ENCODE results near the gene LSP1.
"Not testable (repeated sequence)": the region's sequence is repeated elsewhere in the genome, so short reads cannot be mapped to it uniquely, and the experiment has no call there.

Gene LSP1, protein sequence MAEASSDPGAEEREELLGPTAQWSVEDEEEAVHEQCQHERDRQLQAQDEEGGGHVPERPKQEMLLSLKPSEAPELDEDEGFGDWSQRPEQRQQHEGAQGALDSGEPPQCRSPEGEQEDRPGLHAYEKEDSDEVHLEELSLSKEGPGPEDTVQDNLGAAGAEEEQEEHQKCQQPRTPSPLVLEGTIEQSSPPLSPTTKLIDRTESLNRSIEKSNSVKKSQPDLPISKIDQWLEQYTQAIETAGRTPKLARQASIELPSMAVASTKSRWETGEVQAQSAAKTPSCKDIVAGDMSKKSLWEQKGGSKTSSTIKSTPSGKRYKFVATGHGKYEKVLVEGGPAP

DNA sequence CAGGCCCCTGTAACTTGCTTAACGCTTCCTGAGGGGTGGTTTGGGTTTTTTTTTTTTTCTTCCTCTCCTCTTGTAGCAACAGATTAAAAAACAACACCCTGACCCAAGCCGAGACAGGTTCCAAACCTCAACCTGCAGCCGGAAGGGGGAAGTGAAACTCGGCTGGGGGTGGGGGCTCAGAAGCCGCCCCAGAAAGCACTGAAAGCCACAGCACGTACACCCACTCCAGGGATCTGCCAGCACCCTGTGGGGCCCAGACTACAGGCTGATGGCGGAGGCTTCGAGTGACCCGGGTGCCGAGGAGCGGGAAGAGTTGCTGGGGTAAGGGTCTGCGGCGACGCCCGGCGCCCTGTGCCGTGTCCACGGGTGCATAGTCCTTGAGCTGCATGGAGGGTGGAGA lies at the start of gene LSP1:
LSP1 (plus strand) TSS at position 208 of the 400 bp plus-strand sequence; CDS start at position 269, 61 bp downstream.
- Histone ChIP-seq H3K27me3 (ENCODE audit: insufficient read depth, poor library complexity, severe bottlenecking) (no peaks in the 10 kb centered on the region), H3K4me3 (ENCODE audit: severe bottlenecking) (no peak within 1 kb of the TSS)
- no peak for DNase-seq (ENCODE audit: low spot score)

GRCh38 chr11:1803246-1803645 lies 49.6 kb upstream of the LSP1 start:
- TF ChIP-seq, protein P1, sequence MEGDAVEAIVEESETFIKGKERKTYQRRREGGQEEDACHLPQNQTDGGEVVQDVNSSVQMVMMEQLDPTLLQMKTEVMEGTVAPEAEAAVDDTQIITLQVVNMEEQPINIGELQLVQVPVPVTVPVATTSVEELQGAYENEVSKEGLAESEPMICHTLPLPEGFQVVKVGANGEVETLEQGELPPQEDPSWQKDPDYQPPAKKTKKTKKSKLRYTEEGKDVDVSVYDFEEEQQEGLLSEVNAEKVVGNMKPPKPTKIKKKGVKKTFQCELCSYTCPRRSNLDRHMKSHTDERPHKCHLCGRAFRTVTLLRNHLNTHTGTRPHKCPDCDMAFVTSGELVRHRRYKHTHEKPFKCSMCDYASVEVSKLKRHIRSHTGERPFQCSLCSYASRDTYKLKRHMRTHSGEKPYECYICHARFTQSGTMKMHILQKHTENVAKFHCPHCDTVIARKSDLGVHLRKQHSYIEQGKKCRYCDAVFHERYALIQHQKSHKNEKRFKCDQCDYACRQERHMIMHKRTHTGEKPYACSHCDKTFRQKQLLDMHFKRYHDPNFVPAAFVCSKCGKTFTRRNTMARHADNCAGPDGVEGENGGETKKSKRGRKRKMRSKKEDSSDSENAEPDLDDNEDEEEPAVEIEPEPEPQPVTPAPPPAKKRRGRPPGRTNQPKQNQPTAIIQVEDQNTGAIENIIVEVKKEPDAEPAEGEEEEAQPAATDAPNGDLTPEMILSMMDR (IDR thresholded peaks at IDR 0.05; ENCODE audit: poor library complexity, severe bottlenecking), result no peak
- H3K4me3 ChIP-seq (ENCODE audit: severe bottlenecking), result no peak overlapping the region
- H3K4me1 ChIP-seq (ENCODE audit: insufficient read depth, poor library complexity, severe bottlenecking), result no peaks in the 10 kb centered on the region
- H3K36me3 ChIP-seq (ENCODE audit: low read depth), result no peaks in the 10 kb centered on the region
- H3K9me3 ChIP-seq (ENCODE audit: severe bottlenecking), result no peaks in the 10 kb centered on the region
- no peak overlapping the region for H3K27ac ChIP-seq (ENCODE audit: poor library complexity, severe bottlenecking)
- H3K27me3 ChIP-seq (ENCODE audit: insufficient read depth, poor library complexity, severe bottlenecking), result no peaks in the 10 kb centered on the region
- no peak for ATAC-seq (ENCODE audit: low read depth)
- DNase-seq (ENCODE audit: low spot score), result no peak

More for the DNA sequence above, at the start of gene LSP1:
- no peak within 1 kb of the TSS for H3K27ac ChIP-seq (ENCODE audit: poor library complexity, severe bottlenecking)
- H3K36me3 ChIP-seq (ENCODE audit: low read depth), result no peaks in the 10 kb centered on the region
- H3K9me3 ChIP-seq (ENCODE audit: severe bottlenecking), result no peaks in the 10 kb centered on the region
- ATAC-seq (ENCODE audit: low read depth), result no peak
- TF ChIP-seq, protein P1 (IDR thresholded peaks at IDR 0.05; ENCODE audit: poor library complexity, severe bottlenecking), result no peak
- H3K4me1 ChIP-seq (ENCODE audit: insufficient read depth, poor library complexity, severe bottlenecking), result no peaks in the 10 kb centered on the region

- not testable (repeated sequence) for H3K27ac ChIP-seq (ENCODE audit: poor library complexity, severe bottlenecking); H3K27me3 ChIP-seq (ENCODE audit: insufficient read depth, poor library complexity, severe bottlenecking); H3K4me1 ChIP-seq (ENCODE audit: insufficient read depth, poor library complexity, severe bottlenecking); DNase-seq (ENCODE audit: low spot score); H3K9me3 ChIP-seq (ENCODE audit: severe bottlenecking); ATAC-seq (ENCODE audit: low read depth); H3K4me3 ChIP-seq (ENCODE audit: severe bottlenecking); H3K36me3 ChIP-seq (ENCODE audit: low read depth)
Observed at GRCh38 chr11:1803835-1804519, 48.9 kb upstream of the LSP1 start.

GRCh38 chr11:1805525-1805924 lies 47.4 kb upstream of the LSP1 start:
- TF ChIP-seq, protein P1 (IDR thresholded peaks at IDR 0.05; ENCODE audit: poor library complexity, severe bottlenecking), result no peak
- DNase-seq (ENCODE audit: low spot score) (no peak), ATAC-seq (ENCODE audit: low read depth) (no peak)
- Histone ChIP-seq H3K9me3 (ENCODE audit: severe bottlenecking) (no peaks in the 10 kb centered on the region), H3K27ac (ENCODE audit: poor library complexity, severe bottlenecking) (no peak overlapping the region), H3K4me1 (ENCODE audit: insufficient read depth, poor library complexity, severe bottlenecking) (no peaks in the 10 kb centered on the region), H3K4me3 (ENCODE audit: severe bottlenecking) (no peak overlapping the region), H3K27me3 (ENCODE audit: insufficient read depth, poor library complexity, severe bottlenecking) (no peaks in the 10 kb centered on the region), H3K36me3 (ENCODE audit: low read depth) (no peaks in the 10 kb centered on the region)

DNA sequence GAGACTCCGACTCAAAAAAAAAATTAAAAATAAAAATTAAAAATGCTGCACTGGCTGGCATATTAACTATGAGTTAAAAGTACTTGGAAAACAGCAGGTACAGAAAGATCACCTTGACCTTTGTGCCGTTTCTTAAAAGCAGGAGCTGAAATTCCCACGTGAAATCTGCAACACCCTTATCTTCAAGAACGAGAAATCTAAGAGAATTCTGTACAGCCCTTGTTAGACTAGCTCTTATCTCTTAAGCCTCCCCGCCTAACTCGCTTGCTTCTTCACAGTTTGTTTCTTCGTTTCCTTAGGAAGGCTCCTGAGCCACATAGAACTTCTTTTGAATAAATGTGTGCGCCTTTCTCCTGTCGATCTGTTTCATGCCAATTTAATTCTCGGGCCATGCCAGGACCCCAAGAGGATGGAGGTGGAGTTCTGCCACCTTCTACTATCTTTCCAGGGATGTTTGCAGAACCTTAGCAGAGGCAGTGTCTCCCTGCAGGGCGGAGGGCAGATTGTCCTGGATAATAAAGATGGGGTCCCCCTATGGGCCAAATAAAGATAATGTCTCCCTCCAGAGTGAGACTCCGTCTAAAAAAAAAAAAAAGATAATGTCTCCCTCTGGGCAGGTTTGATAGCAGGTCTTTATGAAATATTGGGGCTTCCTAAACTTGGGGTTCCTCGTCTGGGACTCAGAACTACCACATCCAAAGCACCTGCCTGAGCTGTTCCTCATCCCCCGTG lies 45.5 kb upstream of the LSP1 start:
- Histone ChIP-seq H3K36me3 (ENCODE audit: low read depth) (no peaks in the 10 kb centered on the region), H3K27me3 (ENCODE audit: insufficient read depth, poor library complexity, severe bottlenecking) (no peaks in the 10 kb centered on the region), H3K9me3 (ENCODE audit: severe bottlenecking) (no peaks in the 10 kb centered on the region), H3K27ac (ENCODE audit: poor library complexity, severe bottlenecking) (no peak overlapping the region), H3K4me3 (ENCODE audit: severe bottlenecking) (no peak overlapping the region), H3K4me1 (ENCODE audit: insufficient read depth, poor library complexity, severe bottlenecking) (no peaks in the 10 kb centered on the region)
- no peak for DNase-seq (ENCODE audit: low spot score)
- TF ChIP-seq, protein P1 (IDR thresholded peaks at IDR 0.05; ENCODE audit: poor library complexity, severe bottlenecking), result no peak
- no peak for ATAC-seq (ENCODE audit: low read depth)

Data from RWPE2 (cell line).